K562 (cell line): ENCODE data around the gene HYAL3. TPM values are rescaled to one million over a fixed set of nuclear protein-coding genes. Genes with fewer than 3 reads are reported as not detected.

ENCODE experiments used
- ATF1 ChIP-seq, 2 experiments: fragments of 450-650 bp in 1 of 2; IDR thresholded peaks; 2 replicates each; pipeline ENCODE4 v1.6.1; 2016; ENCODE audit warnings: missing compliant biosample characterization in 1 of 2, missing genetic modification characterization in 1 of 2
- ATF7 ChIP-seq: fragments of 450-650 bp; IDR thresholded peaks from 2 replicates; pipeline ENCODE4 v1.7.1; 2014; ENCODE audit warnings: mild to moderate bottlenecking, moderate library complexity
- BCOR ChIP-seq: fragments of 450-650 bp; IDR thresholded peaks from 2 replicates; pipeline ENCODE4 v1.6.1; 2016
- C11orf30 ChIP-seq: fragments of 450-650 bp; IDR thresholded peaks from 2 replicates; pipeline ENCODE4 v1.6.1; 2016; ENCODE audit warnings: low read depth, mild to moderate bottlenecking
- EP400 ChIP-seq: fragments of 450-650 bp; IDR thresholded peaks from 2 replicates; pipeline ENCODE4 v1.6.1; 2017; ENCODE audit warnings: antibody characterized with exemption, mild to moderate bottlenecking, moderate library complexity
- GABPA ChIP-seq: fragments of 200-800 bp; sonication (Bioruptor generic); conservative IDR thresholded peaks from 2 replicates; pipeline ENCODE4 v1.6.1; 2016; ENCODE audit warnings: low read depth, missing genetic modification characterization, missing compliant biosample characterization
- HMGN3 ChIP-seq: IDR thresholded peaks from 2 replicates; pipeline ENCODE4 v1.6.1; 2011; ENCODE audit warnings: borderline replicate concordance, low read depth, mild to moderate bottlenecking, mixed read lengths, low read length; ENCODE audit not compliant: insufficient read length; ENCODE audit errors: extremely low read depth
- HNRNPUL1 ChIP-seq: fragments of 200-400 bp; formaldehyde crosslinking; IDR thresholded peaks from 2 replicates; pipeline ENCODE4 v1.6.1; 2017; ENCODE audit warnings: low read length
- POU5F1 ChIP-seq: fragments of 150-350 bp; IDR thresholded peaks from 2 replicates; pipeline ENCODE4 v1.6.1; 2014; ENCODE audit warnings: borderline replicate concordance, low read length, low read depth, mild to moderate bottlenecking; ENCODE audit not compliant: partially characterized antibody
- PTRF ChIP-seq: fragments of 450-650 bp; IDR thresholded peaks from 2 replicates; pipeline ENCODE4 v1.6.1; 2016; ENCODE audit warnings: mild to moderate bottlenecking, missing genetic modification characterization, missing compliant biosample characterization
- SRSF7 ChIP-seq: fragments of 200-400 bp; formaldehyde crosslinking; optimal IDR thresholded peaks from 2 replicates; pipeline ENCODE3; 2017; ENCODE audit warnings: mild to moderate bottlenecking, low read depth, low read length
- TAF9B ChIP-seq: fragments of 450-650 bp; IDR thresholded peaks from 2 replicates; pipeline ENCODE4 v1.6.1; 2018; ENCODE audit warnings: mild to moderate bottlenecking; ENCODE audit not compliant: partially characterized antibody
- ZFX ChIP-seq: sonication (generic); formaldehyde crosslinking; IDR thresholded peaks from 2 replicates; pipeline ENCODE4 v1.8.0; 2022; ENCODE audit warnings: mild to moderate bottlenecking, missing genetic modification reagents, moderate library complexity
- ZNF197 ChIP-seq: fragments of 200-800 bp; sonication (Bioruptor generic); IDR thresholded peaks from 2 replicates; pipeline ENCODE4 v1.6.1; 2016; ENCODE audit warnings: low read depth, missing genetic modification characterization, missing compliant biosample characterization
- ZNF583 ChIP-seq: fragments of 250-450 bp; sonication (Bioruptor Pico); IDR thresholded peaks from 2 replicates; pipeline ENCODE4 v1.4.0; 2020
- polyA plus RNA-seq, 8 experiments: library from polyadenylated mRNA; depleted of rRNA in 4 of 8; stranded (reverse) in 5 of 8; unstranded in 3 of 8; fragments of >200 nt; fragmentation: Nextera tagmentation in 2 of 8; fragmentation: Illumina TruSeq in 1 of 8; extraction: Ambion mirVana in 2 of 8; extraction: Trizol in 1 of 8; gene quantifications; 2 replicates each; pipeline versions ENCODE4 v1.2.1 to v1.2.3, GENCODE V29; 2011 to 2014; ENCODE audit warnings: inconsistent platforms in 1 of 8, missing spikeins in 1 of 8
- total RNA-seq, 7 experiments: library from RNA; depleted of rRNA in 6 of 7; stranded (reverse); fragments of >200 nt in 6 of 7; fragmentation: Illumina TruSeq in 2 of 7; extraction: Trizol in 2 of 7; gene quantifications; 2 replicates each; pipeline versions ENCODE4 v1.2.1 to v1.2.3, GENCODE V29; 2011 to 2021; ENCODE audit warnings: low replicate concordance in 1 of 7
- TF ChIP-seq, protein P1 (sequence below), 2 experiments: fragments of 450-650 bp in 1 of 2; sonication (generic) in 1 of 2; formaldehyde crosslinking in 1 of 2; IDR thresholded peaks; 2 replicates each; pipeline versions ENCODE4 v1.7.1 to v1.9.0; 2016 to 2022; ENCODE audit warnings: inconsistent platforms in 1 of 2, mild to moderate bottlenecking in 1 of 2, missing genetic modification reagents in 1 of 2
- TF ChIP-seq, protein P2 (sequence below), 3 experiments: fragments of 200-800 bp in 1 of 3; sonication (Bioruptor generic) in 1 of 3; sonication (generic) in 1 of 3; formaldehyde crosslinking in 1 of 3; IDR thresholded peaks; 2 replicates each; pipeline versions ENCODE4 v1.6.1 to v1.8.0; 2016 to 2022; ENCODE audit warnings: mild to moderate bottlenecking in 2 of 3, missing compliant biosample characterization in 2 of 3, missing genetic modification characterization in 2 of 3, missing genetic modification reagents in 1 of 3

The HYAL3 gene
- total and polyA plus RNA-seq, 9 of the 15 experiments (the other 6 are each of a cell fraction or from before 2014, with no cell fraction given): 0.38 to 9.1 (median 6.8) TPM

DNA sequence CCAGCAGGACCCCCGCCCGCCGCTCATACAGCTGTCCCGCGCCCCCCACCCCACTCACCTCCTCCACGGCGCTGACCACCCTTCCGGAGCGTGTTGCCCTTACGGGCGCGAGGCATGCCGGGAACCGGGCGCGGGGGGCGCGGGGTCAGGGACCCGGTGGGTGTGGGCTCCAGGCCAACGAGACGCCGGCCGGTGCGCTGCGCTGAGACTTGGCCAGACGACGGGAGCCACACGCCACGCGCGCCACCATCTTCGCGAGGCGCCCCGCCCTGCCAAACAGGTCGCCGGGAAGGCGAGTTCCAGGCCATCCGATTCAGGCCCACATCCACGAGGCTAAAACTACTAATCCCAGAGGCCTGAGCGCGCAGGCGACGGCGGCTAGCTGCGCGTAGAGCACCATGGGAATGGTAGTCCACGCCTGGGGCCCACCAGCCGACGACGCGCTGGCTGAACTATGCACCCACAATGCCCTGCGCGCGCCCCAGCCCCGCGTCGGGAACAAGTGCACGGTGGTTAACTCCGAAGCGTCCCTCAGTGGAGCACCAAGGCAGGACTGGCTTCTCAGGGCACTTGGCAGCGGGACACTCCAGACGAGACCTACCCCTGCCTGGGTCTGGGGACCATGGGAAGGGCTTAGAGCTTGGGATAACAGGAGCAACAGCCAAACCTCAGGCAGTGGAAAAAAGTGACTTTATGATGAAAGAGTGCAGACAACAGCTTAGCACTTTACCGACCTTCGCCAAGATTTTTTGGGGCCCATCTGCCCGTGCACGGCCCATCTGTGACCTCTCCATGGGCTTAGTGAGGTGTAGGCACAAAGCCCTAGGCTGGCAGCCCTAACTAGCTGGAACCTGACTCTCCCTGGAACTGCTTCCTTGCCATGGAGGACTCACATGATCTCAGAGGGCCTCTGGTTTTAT is 6.8 kb downstream of the HYAL3 start, which contains the start of gene IFRD2 (continued):
- TF ChIP-seq, protein P1, sequence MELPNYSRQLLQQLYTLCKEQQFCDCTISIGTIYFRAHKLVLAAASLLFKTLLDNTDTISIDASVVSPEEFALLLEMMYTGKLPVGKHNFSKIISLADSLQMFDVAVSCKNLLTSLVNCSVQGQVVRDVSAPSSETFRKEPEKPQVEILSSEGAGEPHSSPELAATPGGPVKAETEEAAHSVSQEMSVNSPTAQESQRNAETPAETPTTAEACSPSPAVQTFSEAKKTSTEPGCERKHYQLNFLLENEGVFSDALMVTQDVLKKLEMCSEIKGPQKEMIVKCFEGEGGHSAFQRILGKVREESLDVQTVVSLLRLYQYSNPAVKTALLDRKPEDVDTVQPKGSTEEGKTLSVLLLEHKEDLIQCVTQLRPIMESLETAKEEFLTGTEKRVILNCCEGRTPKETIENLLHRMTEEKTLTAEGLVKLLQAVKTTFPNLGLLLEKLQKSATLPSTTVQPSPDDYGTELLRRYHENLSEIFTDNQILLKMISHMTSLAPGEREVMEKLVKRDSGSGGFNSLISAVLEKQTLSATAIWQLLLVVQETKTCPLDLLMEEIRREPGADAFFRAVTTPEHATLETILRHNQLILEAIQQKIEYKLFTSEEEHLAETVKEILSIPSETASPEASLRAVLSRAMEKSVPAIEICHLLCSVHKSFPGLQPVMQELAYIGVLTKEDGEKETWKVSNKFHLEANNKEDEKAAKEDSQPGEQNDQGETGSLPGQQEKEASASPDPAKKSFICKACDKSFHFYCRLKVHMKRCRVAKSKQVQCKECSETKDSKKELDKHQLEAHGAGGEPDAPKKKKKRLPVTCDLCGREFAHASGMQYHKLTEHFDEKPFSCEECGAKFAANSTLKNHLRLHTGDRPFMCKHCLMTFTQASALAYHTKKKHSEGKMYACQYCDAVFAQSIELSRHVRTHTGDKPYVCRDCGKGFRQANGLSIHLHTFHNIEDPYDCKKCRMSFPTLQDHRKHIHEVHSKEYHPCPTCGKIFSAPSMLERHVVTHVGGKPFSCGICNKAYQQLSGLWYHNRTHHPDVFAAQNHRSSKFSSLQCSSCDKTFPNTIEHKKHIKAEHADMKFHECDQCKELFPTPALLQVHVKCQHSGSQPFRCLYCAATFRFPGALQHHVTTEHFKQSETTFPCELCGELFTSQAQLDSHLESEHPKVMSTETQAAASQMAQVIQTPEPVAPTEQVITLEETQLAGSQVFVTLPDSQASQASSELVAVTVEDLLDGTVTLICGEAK (IDR thresholded peaks at IDR 0.05): 0 out of 2 replicates have a peak, but pooled peaks have one; percentile 23
- TF ChIP-seq, protein P1 (CRISPR knock-in tag; IDR thresholded peaks at IDR 0.05): no peak
- TF ChIP-seq HMGN3 (peak; percentile 93), POU5F1 (peak; percentile 74), C11orf30 (peak; percentile 88), ZFX (CRISPR knock-in tag) (peak; percentile 72), ATF1 (CRISPR knock-in tag; IDR thresholded peaks at IDR 0.05) (0 out of 2 replicates have a peak, but pooled peaks have one; percentile 37), ATF1 (tag; IDR thresholded peaks at IDR 0.05) (peak; percentile 97), SRSF7 (no peak), TAF9B (peak; percentile 15), ATF7 (peak; percentile 74; the same call in 1 of the 2 replicates), ZNF583 (CRISPR knock-in tag) (peak; percentile 94), GABPA (tag) (peak; percentile 63), BCOR (no peak), ZNF197 (CRISPR knock-in tag) (peak; percentile 98), HNRNPUL1 (no peak), PTRF (tag) (no peak), EP400 (peak; percentile 90)
- TF ChIP-seq, protein P2, sequence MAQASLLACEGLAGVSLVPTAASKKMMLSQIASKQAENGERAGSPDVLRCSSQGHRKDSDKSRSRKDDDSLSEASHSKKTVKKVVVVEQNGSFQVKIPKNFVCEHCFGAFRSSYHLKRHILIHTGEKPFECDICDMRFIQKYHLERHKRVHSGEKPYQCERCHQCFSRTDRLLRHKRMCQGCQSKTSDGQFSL (CRISPR knock-in tag; IDR thresholded peaks at IDR 0.05): no peak
- TF ChIP-seq, protein P2 (tag; IDR thresholded peaks at IDR 0.05): no peak
